Measurements from ENCODE around the gene BRD2.
A peak's percentile ranks its signal among the peaks of the same experiment; 100 is the strongest.
"Not testable (repeated sequence)": the region's sequence is repeated elsewhere in the genome, so short reads cannot be mapped to it uniquely, and the experiment has no call there.

Gene BRD2

GRCh38 chr6:32968093-32968866 is at the start of gene BRD2:
Gene BRD2 (plus strand): TSS chr6:32968594. CDS start chr6:32972899, 4,305 bp downstream.
- DNase-seq: peak; percentile 97

- no peak for DNase-seq
These were observed 47.7 kb upstream of the BRD2 start for GRCh38 chr6:32920715-32921114.

- DNase-seq: no peak
These were observed 46.3 kb upstream of the BRD2 start for GRCh38 chr6:32922083-32922482.

GRCh38 chr6:32931211-32931610 is 37.2 kb upstream of the BRD2 start:
- no peak for DNase-seq

GRCh38 chr6:32932132-32932868 is 36.1 kb upstream of the BRD2 start:
- DNase-seq: peak; percentile 52

GRCh38 chr6:32933661-32934085 is 34.7 kb upstream of the BRD2 start:
- DNase-seq: peak; percentile 69

- DNase-seq: no peak
These were observed 32.7 kb upstream of the BRD2 start for GRCh38 chr6:32935551-32936238.

GRCh38 chr6:32936239-32937152 is 31.9 kb upstream of the BRD2 start:
- no peak for DNase-seq

GRCh38 chr6:32937230-32937633 is 31.2 kb upstream of the BRD2 start:
- DNase-seq: no peak

- DNase-seq: no peak
These were observed 29.9 kb upstream of the BRD2 start for GRCh38 chr6:32938494-32938893.

GRCh38 chr6:32940656-32941213 is 27.7 kb upstream of the BRD2 start, which contains the start of gene HLA-DMB:
Gene HLA-DMB (minus strand): TSS chr6:32941028. CDS start chr6:32940807, 221 bp downstream.
- peak; percentile 31 for DNase-seq

- DNase-seq: no peak
These were observed 27.1 kb upstream of the BRD2 start for GRCh38 chr6:32941214-32941768.

GRCh38 chr6:32942555-32943123 is 25.8 kb upstream of the BRD2 start:
- not testable (repeated sequence) for DNase-seq

- DNase-seq: no peak
These were observed 24.3 kb upstream of the BRD2 start for GRCh38 chr6:32943864-32944649.

GRCh38 chr6:32945108-32945760 is 23.2 kb upstream of the BRD2 start:
- no peak for DNase-seq

GRCh38 chr6:32945953-32946352 is 22.4 kb upstream of the BRD2 start:
- DNase-seq: no peak

GRCh38 chr6:32946893-32947292 is 21.5 kb upstream of the BRD2 start:
- no peak for DNase-seq

GRCh38 chr6:32947552-32948465 is 20.6 kb upstream of the BRD2 start:
- peak; percentile 47 for DNase-seq

GRCh38 chr6:32949113-32949512 is 19.3 kb upstream of the BRD2 start:
- no peak for DNase-seq

Measured in fibroblast of skin of right quadriceps (primary cell).